HCT116 (cell line): ENCODE results near the gene DDX19B. TPM values are rescaled to one million over a fixed set of nuclear protein-coding genes. Genes with fewer than 3 reads are reported as not detected.

Experiments used
- ATAC-seq: fragments of 200-7000 bp; cut with Tn5 transposase; 2 replicates; pipeline ENCODE4 v1.9.1; 2020; ENCODE audit warnings: mild to moderate bottlenecking, moderate library complexity
- BruUV-seq: library from RNA; stranded (reverse); fragments of 400-500 nt; replicated peaks from 2 replicates; lab custom pipeline; 2021; lab: Mats Ljungman, UMichigan
- CTCF ChIA-PET: fragments of 300-600 bp; sonication (Branson Sonifier 250); formaldehyde crosslinking; loops from one replicate; lab custom pipeline; 2021; ENCODE audit warnings: antibody characterized with exemption; lab: Charles Lee
- POLR2A ChIA-PET: fragments of 300-600, 350-600 bp; sonication (Branson Sonifier 250); formaldehyde crosslinking; loops from one replicate; lab custom pipeline; 2021; ENCODE audit warnings: antibody characterized with exemption; lab: Charles Lee
- RAD21 ChIA-PET, 2 experiments: fragments of 300-600 bp; sonication (Branson Sonifier 250); formaldehyde crosslinking; loops; one replicate each; lab custom pipeline; 2023; ENCODE audit warnings: low total read pairs in 2 of 2; ENCODE audit not compliant: uncharacterized antibody in 2 of 2, unreplicated experiment in 2 of 2, low non-redundant PET in 1 of 2; lab: Charles Lee
- DNase-seq: peaks from one replicate; pipeline ENCODE4 v3.0.0-alpha.2; 2010; ENCODE audit warnings: low read depth, low spot score
- H2AFZ ChIP-seq: fragments of 200-600 bp; shearing (Covaris generic), sonication (generic); 2 replicates; pipeline ENCODE4 v1.6.1; 2017; ENCODE audit warnings: low read depth, mixed run types, mixed read lengths, antibody characterized with exemption, low read length; ENCODE audit not compliant: poor library complexity, severe bottlenecking
- H3K27ac ChIP-seq: 2 replicates; pipeline ENCODE4 v1.5.1; 2012; ENCODE audit warnings: low read depth, low read length
- H3K27me3 ChIP-seq: fragments of 200-600 bp; sonication (generic); 2 replicates; pipeline ENCODE4 v1.6.1; 2016; ENCODE audit warnings: mixed run types, low read length, mixed read lengths; ENCODE audit not compliant: insufficient read depth
- H3K36me3 ChIP-seq, 2 experiments: fragments of 200-500 bp in 1 of 2; fragments of 200-600 bp in 1 of 2; sonication (Bioruptor generic) in 1 of 2; sonication (generic) in 1 of 2; 2 replicates each; pipeline versions ENCODE4 v1.5.1 to v1.6.1; 2014 to 2016; ENCODE audit warnings: low read length in 2 of 2, inconsistent platforms in 1 of 2, mixed read lengths in 1 of 2, mixed run types in 1 of 2; ENCODE audit not compliant: insufficient read depth in 2 of 2, control insufficient read depth in 1 of 2
- H3K4me1 ChIP-seq, 2 experiments: fragments of 200-600 bp in 1 of 2; sonication (generic) in 1 of 2; 2 replicates each; pipeline versions ENCODE4 v1.5.1 to v1.6.1; 2012 to 2017; ENCODE audit warnings: low read length in 2 of 2, inconsistent platforms in 1 of 2, mild to moderate bottlenecking in 1 of 2, mixed read lengths in 1 of 2, mixed run types in 1 of 2, moderate library complexity in 1 of 2; ENCODE audit not compliant: insufficient read depth in 2 of 2, control insufficient read depth in 1 of 2
- H3K4me2 ChIP-seq: fragments of 200-600 bp; sonication (generic); 2 replicates; pipeline ENCODE4 v1.6.1; 2017; ENCODE audit warnings: mixed run types, low read length, mixed read lengths
- H3K4me3 ChIP-seq, 2 experiments: fragments of 200-600 bp in 1 of 2; sonication (generic) in 1 of 2; replicated peaks in 1 of 2; 2 replicates each; pipeline ENCODE4 v1.5.1; 2011 to 2016; ENCODE audit warnings: low read length in 2 of 2, control low read depth in 1 of 2, low read depth in 1 of 2, mild to moderate bottlenecking in 1 of 2, mixed read lengths in 1 of 2, mixed run types in 1 of 2
- H3K79me2 ChIP-seq: fragments of 200-600 bp; sonication (generic); 2 replicates; pipeline ENCODE4 v1.6.1; 2017; ENCODE audit warnings: mild to moderate bottlenecking, mixed run types, low read length, moderate library complexity, mixed read lengths; ENCODE audit not compliant: insufficient read depth
- H3K9ac ChIP-seq: fragments of 200-600 bp; sonication (generic); 2 replicates; pipeline ENCODE4 v1.6.1; 2016; ENCODE audit warnings: low read length, mixed read lengths
- H3K9me2 ChIP-seq: fragments of 200-600 bp; sonication (generic), shearing (Covaris generic); 2 replicates; pipeline ENCODE4 v1.6.1; 2017; ENCODE audit warnings: mixed run types, mild to moderate bottlenecking, moderate library complexity; ENCODE audit not compliant: insufficient read depth
- H3K9me3 ChIP-seq, 2 experiments: fragments of 200-500 bp in 1 of 2; fragments of 200-600 bp in 1 of 2; sonication (Bioruptor generic) in 1 of 2; sonication (generic) in 1 of 2; 2 replicates each; pipeline ENCODE4 v1.6.1; 2014 to 2017; ENCODE audit warnings: low read length in 2 of 2, mixed read lengths in 2 of 2, inconsistent platforms in 1 of 2, low read depth in 1 of 2, mild to moderate bottlenecking in 1 of 2, mixed run types in 1 of 2, moderate library complexity in 1 of 2; ENCODE audit not compliant: control insufficient read depth in 1 of 2, insufficient read depth in 1 of 2
- H4K20me1 ChIP-seq: fragments of 200-600 bp; sonication (generic), shearing (Covaris generic); 2 replicates; pipeline ENCODE4 v1.6.1; 2017; ENCODE audit warnings: mixed run types, mild to moderate bottlenecking, moderate library complexity; ENCODE audit not compliant: insufficient read depth
- CBX3 ChIP-seq: IDR thresholded peaks from 2 replicates; pipeline ENCODE4 v1.6.1; 2012; ENCODE audit warnings: low read depth
- CTCF ChIP-seq, 3 experiments: fragments of 200-600 bp in 1 of 3; sonication (generic) in 1 of 3; IDR thresholded peaks in 2 of 3; conservative IDR thresholded peaks in 1 of 3; 2 replicates each; pipeline ENCODE4 v1.5.1; 2012 to 2017; ENCODE audit warnings: low read depth in 2 of 3, low read length in 2 of 3, antibody characterized with exemption in 1 of 3, borderline replicate concordance in 1 of 3, control low read depth in 1 of 3, mild to moderate bottlenecking in 1 of 3, mixed read lengths in 1 of 3, mixed run types in 1 of 3, moderate library complexity in 1 of 3; ENCODE audit not compliant: insufficient read depth in 1 of 3
- EGR1 ChIP-seq: IDR thresholded peaks from 2 replicates; pipeline ENCODE4 v1.6.1; 2012; ENCODE audit warnings: low read depth
- EZH2 ChIP-seq: fragments of 200-600 bp; sonication (generic); IDR thresholded peaks from 2 replicates; pipeline ENCODE4 v1.6.1; 2017; ENCODE audit warnings: antibody characterized with exemption, mixed run types
- JUND ChIP-seq: IDR thresholded peaks from 2 replicates; pipeline ENCODE4 v1.6.1; 2012
- POLR2A ChIP-seq: IDR thresholded peaks from 2 replicates; pipeline ENCODE4 v1.7.0; 2011; ENCODE audit warnings: borderline replicate concordance; ENCODE audit not compliant: insufficient read depth, insufficient read length; ENCODE audit errors: extremely low read depth
- POLR2AphosphoS5 ChIP-seq: IDR thresholded peaks from 2 replicates; pipeline ENCODE4 v1.6.1; 2011; ENCODE audit warnings: mild to moderate bottlenecking, low read depth, low read length, moderate library complexity
- SIN3A ChIP-seq: IDR thresholded peaks from 2 replicates; pipeline ENCODE4 v1.6.1; 2012; ENCODE audit warnings: low read depth
- SP1 ChIP-seq: IDR thresholded peaks from 2 replicates; pipeline ENCODE4 v1.6.1; 2012; ENCODE audit warnings: low read depth
- SRF ChIP-seq: IDR thresholded peaks from 2 replicates; pipeline ENCODE4 v1.6.1; 2012; ENCODE audit warnings: low read depth
- TCF7L2 ChIP-seq: IDR thresholded peaks from 2 replicates; pipeline ENCODE4 v1.7.0; 2011; ENCODE audit warnings: borderline replicate concordance, inconsistent platforms; ENCODE audit not compliant: insufficient read depth, insufficient read length; ENCODE audit errors: extremely low read depth
- YY1 ChIP-seq: IDR thresholded peaks from 2 replicates; pipeline ENCODE4 v1.6.1; 2011; ENCODE audit warnings: low read length, low read depth, moderate library complexity, mild to moderate bottlenecking; ENCODE audit not compliant: insufficient replicate concordance; ENCODE audit errors: extremely low read depth
- ZFX ChIP-seq: fragments of 450-650 bp; IDR thresholded peaks from 2 replicates; pipeline ENCODE4 v1.6.1; 2017
- intact Hi-C: fragments of 100-400 bp; cut with micrococcal nuclease; formaldehyde crosslinking; loops from 2 replicates; pipeline ENCODE4 v1.10.0; 2022
- total RNA-seq: library from RNA; stranded (reverse); gene quantifications from one replicate; pipeline ENCODE4 v1.2.1, GENCODE V29; 2021; ENCODE audit not compliant: unreplicated experiment
- TF ChIP-seq, protein P1 (sequence below): IDR thresholded peaks from 2 replicates; pipeline ENCODE4 v1.6.1; 2012

DDX19B gene
- total RNA-seq, 1 experiment from 2014 or later = 36.6 TPM

- Histone ChIP-seq H3K27me3 (no peaks in the 10 kb centered on the region), H3K9ac (peak overlapping the region; percentile 95), H2AFZ (no peak overlapping the region), H3K27ac (peak overlapping the region; percentile 98), H3K4me3 (peak overlapping the region; percentile 90 to 94), H3K9me3 (no peaks in the 10 kb centered on the region), H3K36me3 (peaks cover 0 to 3% of the 10 kb centered on the region in 2 experiments; a peak in 1 of 4 replicates), H3K79me2 (peaks cover 19% of the 10 kb centered on the region)
- intact Hi-C loops = loop anchor here (1.0 to 5.0 kb wide), 3 partner anchors 56 to 143 kb away; partner anchors contain the start of genes FCSK and ST3GAL2
- CTCF ChIA-PET = interaction anchor here (0.7 to 0.8 kb wide), 2 partner anchors 72 to 89 kb away, joined by 3 read pairs; no protein-coding TSS in a partner anchor
- TF ChIP-seq POLR2AphosphoS5 = peak; percentile 72; the same call in 1 of the 2 replicates
- peak; percentile 69; the same call in 1 of the 2 replicates for TF ChIP-seq ZFX
- no peak for TF ChIP-seq CBX3
- TF ChIP-seq, all 23 proteins: peak for 2
- Histone ChIP-seq H3K9me2 (no peaks in the 10 kb centered on the region), H3K4me2 (peak overlapping the region; percentile 89), H3K4me1 (peaks cover 22 to 37% of the 10 kb centered on the region in 2 experiments), H4K20me1 (no peaks in the 10 kb centered on the region)
- TSS peak; percentile 86 for BruUV-seq
- peak; percentile 23 for ATAC-seq
- POLR2A ChIA-PET = interaction anchor here (0.7 to 2.5 kb wide), 16 partner anchors 8 to 140 kb away, joined by 3 to 18 read pairs (median 5); partner anchors contain the start of genes AARS1, DDX19A, FCSK and ST3GAL2
- no peak for DNase-seq
- RAD21 ChIA-PET = interaction anchor here in 1 of 2 experiments (0.7 kb wide), 1 partner anchor 65 kb away, joined by 3 read pairs; no protein-coding TSS in a partner anchor
Measured at GRCh38 chr16:70381604-70382342, 82.8 kb downstream of the DDX19B start.

- Histone ChIP-seq H3K79me2 (peaks cover 19% of the 10 kb centered on the region), H2AFZ (no peak overlapping the region), H3K9ac (no peak overlapping the region), H3K27ac (no peak overlapping the region), H3K9me2 (no peaks in the 10 kb centered on the region), H3K4me1 (peaks cover 24 to 47% of the 10 kb centered on the region in 2 experiments), H3K4me2 (no peak overlapping the region), H4K20me1 (no peaks in the 10 kb centered on the region), H3K9me3 (no peaks in the 10 kb centered on the region), H3K36me3 (no peaks in the 10 kb centered on the region), H3K27me3 (no peaks in the 10 kb centered on the region), H3K4me3 (no peak overlapping the region)
- no TSS peak for BruUV-seq
- intact Hi-C loops = loop anchor here (5.0 kb wide), 1 partner anchor 54 kb away; the partner anchor contains the start of gene ST3GAL2
- ChIA-PET CTCF (no interaction called here), RAD21 (interaction anchor here in 1 of 2 experiments (0.7 kb wide), 1 partner anchor 60 kb away, joined by 7 read pairs; no protein-coding TSS in a partner anchor), POLR2A (no interaction called here)
- no peak for ATAC-seq
- DNase-seq = no peak
- TF ChIP-seq SIN3A = no peak
- no peak for TF ChIP-seq EGR1
- TF ChIP-seq, protein P1, sequence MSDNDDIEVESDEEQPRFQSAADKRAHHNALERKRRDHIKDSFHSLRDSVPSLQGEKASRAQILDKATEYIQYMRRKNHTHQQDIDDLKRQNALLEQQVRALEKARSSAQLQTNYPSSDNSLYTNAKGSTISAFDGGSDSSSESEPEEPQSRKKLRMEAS = no peak
- no peak for TF ChIP-seq TCF7L2
- no peak for TF ChIP-seq CTCF (IDR thresholded peaks at IDR 0.05 in 2 of 3, conservative IDR thresholded peaks at IDR 0.05 in 1 of 3; ENCODE audit: borderline replicate concordance in 1 of 3, insufficient read depth in 1 of 3, low read depth in 2 of 3, low read length in 2 of 3)
- TF ChIP-seq CBX3 = no peak
- no peak for TF ChIP-seq POLR2A
- no peak for TF ChIP-seq JUND
- no peak for TF ChIP-seq YY1
- TF ChIP-seq SP1 = no peak
- TF ChIP-seq EZH2 = no peak
- no peak for TF ChIP-seq ZFX
- TF ChIP-seq SRF = no peak
Measured at GRCh38 chr16:70383421-70383960, 84.5 kb downstream of the DDX19B start.
